ENCODE measurements around the gene PRDX5. TPM values are rescaled to one million over a fixed set of nuclear protein-coding genes. Genes with fewer than 3 reads are reported as not detected.

PRDX5 gene
- total RNA-seq, 1 donor from 2014 or later = 299 TPM

- no peak for DNase-seq (ENCODE audit: low read depth, low spot score)
Observed at GRCh38 chr11:64324692-64325469, 7.0 kb downstream of the PRDX5 start.

GRCh38 chr11:64327375-64327774 is 9.5 kb downstream of the PRDX5 start:
- DNase-seq (ENCODE audit: low read depth, low spot score) = no peak

- no peak for DNase-seq (ENCODE audit: low read depth, low spot score)
Observed at GRCh38 chr11:64327993-64328392, 10.1 kb downstream of the PRDX5 start.

- DNase-seq (ENCODE audit: low read depth, low spot score) = no peak
Observed at GRCh38 chr11:64330888-64331287, 13.0 kb downstream of the PRDX5 start.

- DNase-seq (ENCODE audit: low read depth, low spot score) = peak; percentile 35
Observed at GRCh38 chr11:64331569-64332371, 13.8 kb downstream of the PRDX5 start.

GRCh38 chr11:64333556-64333955 is 15.6 kb downstream of the PRDX5 start:
- no peak for DNase-seq (ENCODE audit: low read depth, low spot score)

GRCh38 chr11:64334764-64335735 is 17.1 kb downstream of the PRDX5 start:
- DNase-seq (ENCODE audit: low read depth, low spot score) = no peak

GRCh38 chr11:64337538-64338249 is 19.8 kb downstream of the PRDX5 start:
- DNase-seq (ENCODE audit: low read depth, low spot score) = no peak

GRCh38 chr11:64338716-64339115 is 20.8 kb downstream of the PRDX5 start:
- no peak for DNase-seq (ENCODE audit: low read depth, low spot score)

- DNase-seq (ENCODE audit: low read depth, low spot score) = no peak
Observed at GRCh38 chr11:64339286-64339685, 21.4 kb downstream of the PRDX5 start.

GRCh38 chr11:64339754-64340408 is 22.0 kb downstream of the PRDX5 start, which contains the start of gene CCDC88B:
Gene CCDC88B, plus strand, starts transcription at chr11:64340204. Its CDS starts 63 bp downstream, at chr11:64340267.
- DNase-seq (ENCODE audit: low read depth, low spot score) = no peak

GRCh38 chr11:64340671-64341335 is 22.9 kb downstream of the PRDX5 start:
- DNase-seq (ENCODE audit: low read depth, low spot score) = no peak

GRCh38 chr11:64341429-64341828 is 23.5 kb downstream of the PRDX5 start:
- DNase-seq (ENCODE audit: low read depth, low spot score) = no peak

- peak; percentile 48 for DNase-seq (ENCODE audit: low read depth, low spot score)
Observed at GRCh38 chr11:64341851-64342791, 24.2 kb downstream of the PRDX5 start.

GRCh38 chr11:64342869-64343745 is 25.2 kb downstream of the PRDX5 start:
- no peak for DNase-seq (ENCODE audit: low read depth, low spot score)

- no peak for DNase-seq (ENCODE audit: low read depth, low spot score)
Observed at GRCh38 chr11:64343767-64344559, 26.0 kb downstream of the PRDX5 start.

GRCh38 chr11:64344787-64345186 is 26.9 kb downstream of the PRDX5 start:
- DNase-seq (ENCODE audit: low read depth, low spot score) = no peak

Measured in pulmonary artery endothelial cell (primary cell).